Activated T-helper 17 cell treated with anti-CD3 and anti-CD28 coated beads, Interleukin-2, amount 50 U/mL, for 72 hours (primary cell): ENCODE measurements around the gene LOXL3. TPM values are rescaled to one million over a fixed set of nuclear protein-coding genes. Genes with fewer than 3 reads are reported as not detected.

Source experiments
- ATAC-seq: fragments of 150-1000 bp; cut with Tn5 transposase; replicated peaks from 2 replicates; pipeline ENCODE4 v1.10.0; 2021; ENCODE audit warnings: mild to moderate bottlenecking, moderate library complexity
- H3K27ac Mint-ChIP-seq: one replicate; pipeline ENCODE4 v1.8.0; 2022; ENCODE audit warnings: mixed read lengths
- H3K27me3 Mint-ChIP-seq: one replicate; pipeline ENCODE4 v1.8.0; 2022; ENCODE audit warnings: mixed read lengths
- H3K36me3 Mint-ChIP-seq: one replicate; pipeline ENCODE4 v1.8.0; 2022; ENCODE audit warnings: low read depth, mild to moderate bottlenecking, mixed read lengths
- H3K4me1 Mint-ChIP-seq: one replicate; pipeline ENCODE4 v1.8.0; 2022; ENCODE audit warnings: mixed read lengths
- H3K4me3 Mint-ChIP-seq: one replicate; pipeline ENCODE4 v1.8.0; 2022; ENCODE audit warnings: mild to moderate bottlenecking, mixed read lengths
- H3K9me3 Mint-ChIP-seq: one replicate; pipeline ENCODE4 v1.8.0; 2022; ENCODE audit warnings: mixed read lengths
- total RNA-seq, 2 donors: library from RNA; stranded (reverse); gene quantifications; one replicate each; pipeline ENCODE4 v1.2.3, GENCODE V29; 2022

Gene LOXL3
- total RNA-seq, 2 donors from 2014 or later, result 2.0 to 4.4 TPM

GRCh38 chr2:74503506-74504475 is 50.0 kb downstream of the LOXL3 start:
- H3K27ac Mint-ChIP-seq, result no peak overlapping the region
- peak overlapping the region; percentile 69 for H3K4me3 Mint-ChIP-seq
- peaks cover 30% of the 10 kb centered on the region for H3K27me3 Mint-ChIP-seq
- H3K36me3 Mint-ChIP-seq, result peaks cover 40% of the 10 kb centered on the region
- H3K4me1 Mint-ChIP-seq, result peaks cover 27% of the 10 kb centered on the region
- ATAC-seq, result no peak
- H3K9me3 Mint-ChIP-seq, result no peaks in the 10 kb centered on the region

- H3K9me3 Mint-ChIP-seq, result no peaks in the 10 kb centered on the region
- peaks cover 40% of the 10 kb centered on the region for H3K36me3 Mint-ChIP-seq
- H3K4me3 Mint-ChIP-seq, result peak overlapping the region; percentile 69
- H3K27ac Mint-ChIP-seq, result no peak overlapping the region
- H3K27me3 Mint-ChIP-seq, result peaks cover 36% of the 10 kb centered on the region
- peaks cover 34% of the 10 kb centered on the region for H3K4me1 Mint-ChIP-seq
- peak; percentile 42 for ATAC-seq
These were observed 50.8 kb downstream of the LOXL3 start for GRCh38 chr2:74502720-74503505.

- H3K4me3 Mint-ChIP-seq, result peak overlapping the region; percentile 69
- H3K9me3 Mint-ChIP-seq, result no peaks in the 10 kb centered on the region
- H3K36me3 Mint-ChIP-seq, result peaks cover 35% of the 10 kb centered on the region
- ATAC-seq, result no peak
- peaks cover 30% of the 10 kb centered on the region for H3K4me1 Mint-ChIP-seq
- no peak overlapping the region for H3K27ac Mint-ChIP-seq
- H3K27me3 Mint-ChIP-seq, result peaks cover 36% of the 10 kb centered on the region
These were observed 51.5 kb downstream of the LOXL3 start for GRCh38 chr2:74502147-74502719.

- Mint-ChIP-seq H3K27me3 (peaks cover 36% of the 10 kb centered on the region), H3K27ac (no peak overlapping the region), H3K9me3 (no peaks in the 10 kb centered on the region), H3K36me3 (peaks cover 28% of the 10 kb centered on the region), H3K4me1 (peaks cover 26% of the 10 kb centered on the region), H3K4me3 (peak overlapping the region; percentile 69)
- ATAC-seq, result no peak
These were observed 52.2 kb downstream of the LOXL3 start for GRCh38 chr2:74501335-74502071.

- H3K36me3 Mint-ChIP-seq, result peaks cover 18% of the 10 kb centered on the region
- ATAC-seq, result no peak
- H3K4me3 Mint-ChIP-seq, result no peak overlapping the region
- H3K9me3 Mint-ChIP-seq, result no peaks in the 10 kb centered on the region
- H3K4me1 Mint-ChIP-seq, result peaks cover 24% of the 10 kb centered on the region
- H3K27me3 Mint-ChIP-seq, result peaks cover 36% of the 10 kb centered on the region
- no peak overlapping the region for H3K27ac Mint-ChIP-seq
These were observed 53.2 kb downstream of the LOXL3 start for GRCh38 chr2:74500578-74500946.

- Mint-ChIP-seq H3K36me3 (peaks cover 13% of the 10 kb centered on the region), H3K27me3 (peaks cover 36% of the 10 kb centered on the region), H3K27ac (no peak overlapping the region), H3K4me3 (no peak overlapping the region), H3K4me1 (peaks cover 19% of the 10 kb centered on the region), H3K9me3 (no peaks in the 10 kb centered on the region)
- no peak for ATAC-seq
These were observed 53.7 kb downstream of the LOXL3 start for GRCh38 chr2:74499940-74500577.

GRCh38 chr2:74499267-74499939 is 54.3 kb downstream of the LOXL3 start, which contains the start of gene LBX2:
LBX2 (minus strand) TSS chr2:74499603; CDS start chr2:74499537, 66 bp downstream.
- Mint-ChIP-seq H3K4me3 (peak within 1 kb of the TSS; percentile 85), H3K4me1 (peaks cover 12% of the 10 kb centered on the region), H3K9me3 (no peaks in the 10 kb centered on the region), H3K27ac (peak within 1 kb of the TSS; percentile 71), H3K27me3 (peaks cover 30% of the 10 kb centered on the region), H3K36me3 (peaks cover 9% of the 10 kb centered on the region)
- peak; percentile 12 for ATAC-seq

GRCh38 chr2:74498500-74499266 is 55.1 kb downstream of the LOXL3 start:
- Mint-ChIP-seq H3K9me3 (no peaks in the 10 kb centered on the region), H3K4me3 (peak overlapping the region; percentile 85), H3K27ac (peak overlapping the region; percentile 71), H3K36me3 (peaks cover 9% of the 10 kb centered on the region), H3K4me1 (peaks cover 11% of the 10 kb centered on the region), H3K27me3 (peaks cover 25% of the 10 kb centered on the region)
- peak; percentile 83 for ATAC-seq

GRCh38 chr2:74497777-74498499 is 55.8 kb downstream of the LOXL3 start:
- ATAC-seq, result peak; percentile 56
- peak overlapping the region; percentile 85 for H3K4me3 Mint-ChIP-seq
- H3K27ac Mint-ChIP-seq, result peak overlapping the region; percentile 71
- H3K36me3 Mint-ChIP-seq, result peaks cover 17% of the 10 kb centered on the region
- peaks cover 11% of the 10 kb centered on the region for H3K4me1 Mint-ChIP-seq
- H3K9me3 Mint-ChIP-seq, result no peaks in the 10 kb centered on the region
- H3K27me3 Mint-ChIP-seq, result peaks cover 25% of the 10 kb centered on the region

- Mint-ChIP-seq H3K4me3 (peak overlapping the region; percentile 85), H3K36me3 (peaks cover 24% of the 10 kb centered on the region), H3K27me3 (peaks cover 25% of the 10 kb centered on the region), H3K27ac (no peak overlapping the region), H3K9me3 (no peaks in the 10 kb centered on the region), H3K4me1 (peaks cover 11% of the 10 kb centered on the region)
- ATAC-seq, result no peak
These were observed 56.6 kb downstream of the LOXL3 start for GRCh38 chr2:74496997-74497776.

GRCh38 chr2:74495440-74495839 is 58.3 kb downstream of the LOXL3 start:
- Mint-ChIP-seq H3K4me1 (peaks cover 11% of the 10 kb centered on the region), H3K27me3 (peaks cover 17% of the 10 kb centered on the region), H3K9me3 (no peaks in the 10 kb centered on the region), H3K36me3 (peaks cover 42% of the 10 kb centered on the region), H3K4me3 (no peak overlapping the region), H3K27ac (no peak overlapping the region)
- no peak for ATAC-seq
